Pancreas (tissue), 10 donors: ENCODE measurements around the gene TMEM63C. TPM values are rescaled to one million over a fixed set of nuclear protein-coding genes. Genes with fewer than 3 reads are reported as not detected.
A peak's percentile ranks its signal among the peaks of the same experiment; 100 is the strongest.

Source experiments
- ATAC-seq, 4 donors: fragments of 200-7000 bp; cut with Tn5 transposase; one replicate each; pipeline versions ENCODE4 v1.8.0 to v1.9.1; 2020; ENCODE audit warnings: mild to moderate bottlenecking in 4 of 4, moderate library complexity in 4 of 4
- DNase-seq, 6 donors: peaks; one replicate each; pipeline ENCODE4 v3.0.0-alpha.2; 2020
- FAIRE-seq: peaks from 2 replicates; lab custom pipeline; 2012; peaks lifted over from hg19 to GRCh38; lab: Jason Lieb, UNC
- H3K27ac ChIP-seq, 4 donors: fragments of 200-600 bp; sonication (generic); 1 replicate in 3 of 4; 2 replicates in 1 of 4; pipeline versions ENCODE4 v1.5.0 to v1.8.0; 2020
- H3K27me3 ChIP-seq, 4 donors: fragments of 200-600 bp; one replicate each; pipeline ENCODE4 v1.8.0; 2021
- H3K36me3 ChIP-seq, 3 donors: fragments of 200-600 bp; sonication (generic) in 1 of 3; one replicate each; pipeline versions ENCODE4 v1.5.0 to v1.8.0; 2020 to 2021
- H3K4me1 ChIP-seq, 3 donors: fragments of 200-600 bp; one replicate each; pipeline ENCODE4 v1.8.0; 2021
- H3K4me3 ChIP-seq, 4 donors: fragments of 200-600 bp; sonication (generic) in 2 of 4; one replicate each; pipeline versions ENCODE4 v1.5.0 to v1.8.0; 2020 to 2021
- H3K9me3 ChIP-seq, 4 donors: fragments of 200-600 bp; one replicate each; pipeline ENCODE4 v1.8.0; 2021
- CTCF ChIP-seq, 4 donors: fragments of 200-600 bp; sonication (generic) in 3 of 4; IDR thresholded peaks; one replicate each; pipeline versions ENCODE4 v1.5.0 to v1.8.0; 2021; ENCODE audit warnings: antibody characterized with exemption in 4 of 4
- WGBS, 2 donors: extraction: QIAGEN DNeasy Blood & Tissue Kit; methylation state at CpG; one replicate each; pipeline ENCODE4 v1.1.7; 2013; 5-methylcytosine and 5-hydroxymethylcytosine counted together
- intact Hi-C, 3 donors: fragments of 100-400 bp; cut with DNase I; formaldehyde crosslinking; loops; one replicate each; pipeline versions ENCODE4 v1.11.1 to v1.14.2; 2022
- polyA plus RNA-seq, 2 donors: library from polyadenylated mRNA; stranded (reverse); fragments of 200-250 nt; gene quantifications; one replicate each; pipeline ENCODE4 v1.2.3, GENCODE V29; 2013
- total RNA-seq, 6 donors: library from RNA; stranded (reverse); fragmentation: NEBNext Ultra II Directional in 4 of 6; extraction: Animal tissue kit (Norgen Biotek cat#: 25700) in 4 of 6; gene quantifications; one replicate each; pipeline versions ENCODE4 v1.2.1 to v1.2.4, GENCODE V29; 2021 to 2023
- donor health status: healthy with polysubstance abuse.
- donor health status: DM: no; HTN: no; CAD: no; lungs with moderate emphysema.
- donor health status: DM: no; HTN: no; CAD: no.
- donor health status: control.
- donor health status: control.
- donor health status: Bipolar disorder and iron deficiency.
- donor health status: DM: yes; HTN: yes; CAD: no.
- donor health status: DM: no; HTN: no; CAD: no.
- donor health status: DM: no; HTN: no; CAD: no.
- donor health status: DM: yes; HTN: yes; CAD: no.

The TMEM63C gene
- total and polyA plus RNA-seq, 8 donors = 2.8 to 10.6 (median 4.2) TPM

- H3K9me3 ChIP-seq = no peaks in the 10 kb centered on the region
- no peak for ATAC-seq
- peak in 1 of 6 donors; percentile 16 for DNase-seq
- intact Hi-C loops = no loop called here
- no peak overlapping the region for H3K4me3 ChIP-seq
- WGBS, 2 donors = 87 to 88% methylated on average over 5 of the region's 5 CpGs
- FAIRE-seq = no peak
- H3K27ac ChIP-seq = no peak overlapping the region
- H3K27me3 ChIP-seq = peaks cover 0 to 3% (median 0%) of the 10 kb centered on the region in 4 donors
- TF ChIP-seq CTCF (IDR thresholded peaks at IDR 0.05) = no peak
- H3K36me3 ChIP-seq = peaks cover 0 to 13% (median 0%) of the 10 kb centered on the region in 3 donors
- H3K4me1 ChIP-seq = peaks cover 0 to 8% (median 0%) of the 10 kb centered on the region in 3 donors
Measured at GRCh38 chr14:77275041-77275580, 93.5 kb downstream of the TMEM63C start.

GRCh38 chr14:77275601-77276017 lies 94.0 kb downstream of the TMEM63C start:
- WGBS, 2 donors = 66 to 74% methylated on average over 8 of the region's 8 CpGs

GRCh38 chr14:77276295-77276935 lies 94.8 kb downstream of the TMEM63C start:
- no peak for TF ChIP-seq CTCF (IDR thresholded peaks at IDR 0.05)
- ATAC-seq = no peak
- H3K27me3 ChIP-seq = peaks cover 0 to 3% (median 0%) of the 10 kb centered on the region in 4 donors
- H3K9me3 ChIP-seq = no peaks in the 10 kb centered on the region
- WGBS, 2 donors = 78 to 86% methylated on average over 14 to 15 of the region's 15 CpGs
- no peaks in the 10 kb centered on the region for H3K4me1 ChIP-seq
- intact Hi-C loops = no loop called here
- H3K27ac ChIP-seq = no peak overlapping the region
- peaks cover 0 to 13% (median 0%) of the 10 kb centered on the region in 3 donors for H3K36me3 ChIP-seq
- no peak for FAIRE-seq
- no peak overlapping the region for H3K4me3 ChIP-seq
- peak in 1 of 6 donors; percentile 29 for DNase-seq

More at GRCh38 chr14:77275601-77276017, 94.0 kb downstream of the TMEM63C start:
- intact Hi-C loops = no loop called here
- no peak overlapping the region for H3K4me3 ChIP-seq
- TF ChIP-seq CTCF (IDR thresholded peaks at IDR 0.05) = no peak
- H3K36me3 ChIP-seq = peaks cover 0 to 13% (median 0%) of the 10 kb centered on the region in 3 donors
- peaks cover 0 to 3% (median 0%) of the 10 kb centered on the region in 4 donors for H3K27me3 ChIP-seq
- H3K27ac ChIP-seq = no peak overlapping the region
- DNase-seq (no peak), FAIRE-seq (no peak), ATAC-seq (no peak)
- peaks cover 0 to 7% (median 0%) of the 10 kb centered on the region in 3 donors for H3K4me1 ChIP-seq
- H3K9me3 ChIP-seq = no peaks in the 10 kb centered on the region

- H3K4me1 ChIP-seq = no peaks in the 10 kb centered on the region
- no peak overlapping the region for H3K4me3 ChIP-seq
- no peak for ATAC-seq
- TF ChIP-seq CTCF (IDR thresholded peaks at IDR 0.05) = no peak
- peaks cover 0 to 2% (median 0%) of the 10 kb centered on the region in 4 donors for H3K27me3 ChIP-seq
- H3K36me3 ChIP-seq = peaks cover 0 to 19% (median 0%) of the 10 kb centered on the region in 3 donors
- H3K27ac ChIP-seq = no peak overlapping the region
- no peaks in the 10 kb centered on the region for H3K9me3 ChIP-seq
- intact Hi-C loops = no loop called here
- FAIRE-seq = no peak
- DNase-seq = peak in 1 of 6 donors; percentile 30
- WGBS, 2 donors = 94 to 95% methylated on average over 12 of the region's 12 CpGs
Measured at GRCh38 chr14:77276959-77277358, 95.4 kb downstream of the TMEM63C start.
